Fibroblast of mammary gland (primary cell): ENCODE measurements around the gene CNOT4.
A peak's percentile ranks its signal among the peaks of the same experiment; 100 is the strongest.
"Not testable (repeated sequence)": the region's sequence is repeated elsewhere in the genome, so short reads cannot be mapped to it uniquely, and the experiment has no call there.

ENCODE experiments used
- DNase-seq: peaks from one replicate; pipeline ENCODE4 v3.0.0-alpha.2; 2010; ENCODE audit warnings: low read depth
- H3K4me3 ChIP-seq: 2 replicates; pipeline ENCODE4 v1.5.1; 2011; ENCODE audit warnings: low read depth, mild to moderate bottlenecking, low read length, moderate library complexity; ENCODE audit not compliant: control insufficient read depth
- CTCF ChIP-seq: conservative IDR thresholded peaks from 2 replicates; pipeline ENCODE4 v1.5.1; 2011; ENCODE audit warnings: low read depth, low read length, inconsistent platforms; ENCODE audit not compliant: control insufficient read depth, insufficient read depth

Gene CNOT4

GRCh38 chr7:135501402-135501801 lies 8.5 kb downstream of the CNOT4 start:
- peak; percentile 21 for TF ChIP-seq CTCF
- no peak overlapping the region for H3K4me3 ChIP-seq
- peak; percentile 40 for DNase-seq

- no peak overlapping the region for H3K4me3 ChIP-seq
- TF ChIP-seq CTCF, result no peak
- DNase-seq, result peak; percentile 41
Observed at GRCh38 chr7:135499818-135500217, 10.1 kb downstream of the CNOT4 start.

- not testable (repeated sequence) for H3K4me3 ChIP-seq, DNase-seq
Observed at GRCh38 chr7:135497161-135497560, 12.7 kb downstream of the CNOT4 start.

GRCh38 chr7:135493362-135493761 lies 16.5 kb downstream of the CNOT4 start:
- no peak for TF ChIP-seq CTCF
- no peak overlapping the region for H3K4me3 ChIP-seq
- DNase-seq, result peak; percentile 32

GRCh38 chr7:135492151-135492550 lies 17.8 kb downstream of the CNOT4 start:
- no peak overlapping the region for H3K4me3 ChIP-seq
- TF ChIP-seq CTCF, result no peak
- DNase-seq, result no peak

GRCh38 chr7:135490783-135491182 lies 19.1 kb downstream of the CNOT4 start:
- no peak overlapping the region for H3K4me3 ChIP-seq
- TF ChIP-seq CTCF, result no peak
- peak; percentile 52 for DNase-seq

- no peak for DNase-seq
- no peak overlapping the region for H3K4me3 ChIP-seq
- no peak for TF ChIP-seq CTCF
Observed at GRCh38 chr7:135489791-135490190, 20.1 kb downstream of the CNOT4 start.
